Pulmonary artery endothelial cell (primary cell): ENCODE results near the gene SWI5. TPM values are rescaled to one million over a fixed set of nuclear protein-coding genes. Genes with fewer than 3 reads are reported as not detected.

Experiments
- DNase-seq: peaks from one replicate; pipeline ENCODE4 v3.0.0-alpha.2; 2011; ENCODE audit warnings: low read depth, low spot score
- total RNA-seq: library from RNA; depleted of rRNA; stranded (reverse); fragments of >200 nt; gene quantifications from 2 replicates; pipeline ENCODE4 v1.2.3, GENCODE V29; 2014

Gene SWI5
- total RNA-seq, 1 donor from 2014 or later, result 32.4 TPM

DNA sequence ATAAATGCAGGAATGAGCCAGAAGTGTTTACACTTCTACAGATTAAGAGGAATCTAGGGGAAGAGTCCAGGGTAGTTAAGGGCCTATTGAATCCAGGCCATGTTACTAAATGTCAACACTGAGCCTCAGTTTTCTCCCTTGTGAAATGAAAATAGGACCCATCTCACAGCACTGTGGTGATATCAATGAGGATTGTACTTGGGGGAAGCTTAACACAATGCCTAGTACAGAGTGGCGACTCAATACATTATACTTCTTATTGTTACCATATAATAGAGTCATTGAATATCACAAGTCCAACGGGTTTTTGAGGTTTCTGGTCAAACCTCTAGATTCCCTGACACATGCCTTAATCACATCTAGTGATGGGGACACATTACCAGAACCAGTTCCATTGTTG lies 41.6 kb downstream of the SWI5 start:
- no peak for DNase-seq

DNA sequence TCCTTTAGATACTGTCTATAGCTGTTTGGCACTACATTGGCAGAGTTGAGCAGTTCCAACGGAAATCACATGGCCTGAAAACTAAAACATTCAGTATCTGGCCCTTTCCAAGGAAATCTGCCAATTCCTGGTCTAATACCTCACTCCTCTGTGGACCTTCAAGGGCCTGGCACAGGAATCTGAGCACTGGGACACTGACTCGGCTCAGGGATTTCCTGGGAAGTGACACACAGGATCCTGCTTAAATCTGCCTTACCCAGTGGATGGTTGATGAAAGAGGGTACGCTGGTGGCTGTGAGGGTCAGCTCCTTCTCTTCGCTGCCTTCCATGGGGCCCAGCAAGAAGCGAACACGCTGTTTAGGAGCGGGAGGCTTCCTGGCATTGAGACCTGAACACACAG lies 45.3 kb downstream of the SWI5 start:
- DNase-seq, result no peak

DNA sequence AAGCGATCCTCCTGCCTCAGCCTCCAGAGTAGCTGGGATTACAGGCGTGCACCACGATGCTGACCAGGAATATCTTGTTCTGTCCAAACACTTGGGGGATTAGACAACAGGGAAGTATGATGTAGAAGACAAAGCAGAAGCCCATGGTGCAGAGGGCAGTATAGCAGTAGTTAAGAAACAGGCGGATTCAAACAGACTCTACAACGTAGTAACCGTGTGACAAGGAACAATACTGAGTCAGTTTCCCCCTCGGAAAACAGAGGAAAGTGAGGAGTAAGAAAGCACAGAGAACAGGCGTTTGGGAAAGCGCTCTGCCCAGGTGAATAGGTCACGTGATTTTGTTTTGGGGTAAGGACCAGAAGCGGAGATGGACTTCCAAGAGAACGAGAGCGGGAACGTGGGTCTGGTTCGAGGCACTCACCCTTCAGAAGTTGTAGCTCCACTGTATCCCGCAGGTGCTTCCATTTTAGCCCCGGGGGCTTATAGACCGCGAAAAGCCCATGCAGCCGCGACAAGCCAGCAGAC lies 45.9 kb downstream of the SWI5 start:
- no peak for DNase-seq

DNA sequence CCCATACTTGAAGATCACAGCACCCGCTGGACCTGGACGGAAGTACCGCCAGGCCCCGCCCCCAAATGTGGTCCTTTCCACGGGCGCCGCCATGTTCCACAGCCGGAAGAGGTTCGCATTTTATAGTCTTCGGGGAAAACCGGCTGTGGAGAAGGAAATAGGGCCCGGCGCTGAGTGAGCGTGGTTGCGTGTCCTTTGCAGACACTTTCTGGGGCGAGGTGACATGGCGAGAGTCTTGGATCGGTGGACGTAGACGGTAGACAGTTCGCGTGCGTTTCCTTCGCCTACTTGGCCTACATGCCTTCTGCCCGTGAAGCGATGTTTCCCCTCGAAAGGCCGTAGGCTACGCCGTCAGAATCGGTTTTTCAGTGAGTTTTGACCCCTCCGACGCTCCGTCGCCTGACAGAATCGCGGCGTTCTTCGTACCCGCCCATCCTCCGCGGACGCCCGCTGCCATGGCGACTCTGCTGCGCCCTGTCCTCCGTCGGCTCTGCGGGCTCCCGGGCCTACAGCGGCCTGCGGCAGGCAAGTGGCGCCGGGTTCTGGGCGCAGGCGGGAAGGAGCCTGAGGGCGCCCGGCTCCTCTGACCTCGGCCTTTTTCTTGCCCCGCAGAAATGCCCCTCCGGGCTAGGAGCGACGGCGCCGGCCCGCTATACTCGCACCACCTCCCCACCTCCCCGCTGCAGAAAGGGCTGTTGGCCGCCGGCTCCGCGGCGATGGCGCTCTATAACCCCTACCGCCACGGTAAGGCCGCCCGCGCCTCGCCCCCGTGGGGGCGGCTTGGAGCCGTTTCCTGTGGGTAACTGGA lies 46.5 kb downstream of the SWI5 start, which contains the start of the genes COQ4 and TRUB2:
TSS of gene COQ4 (plus strand) at position 436 of the 808 bp plus-strand sequence. CDS start at position 456, 20 bp downstream.
TSS of gene TRUB2 (minus strand) at position 44 of the 808 bp plus-strand sequence. CDS start at position 5, 39 bp downstream.
- peak; percentile 80 for DNase-seq

DNA sequence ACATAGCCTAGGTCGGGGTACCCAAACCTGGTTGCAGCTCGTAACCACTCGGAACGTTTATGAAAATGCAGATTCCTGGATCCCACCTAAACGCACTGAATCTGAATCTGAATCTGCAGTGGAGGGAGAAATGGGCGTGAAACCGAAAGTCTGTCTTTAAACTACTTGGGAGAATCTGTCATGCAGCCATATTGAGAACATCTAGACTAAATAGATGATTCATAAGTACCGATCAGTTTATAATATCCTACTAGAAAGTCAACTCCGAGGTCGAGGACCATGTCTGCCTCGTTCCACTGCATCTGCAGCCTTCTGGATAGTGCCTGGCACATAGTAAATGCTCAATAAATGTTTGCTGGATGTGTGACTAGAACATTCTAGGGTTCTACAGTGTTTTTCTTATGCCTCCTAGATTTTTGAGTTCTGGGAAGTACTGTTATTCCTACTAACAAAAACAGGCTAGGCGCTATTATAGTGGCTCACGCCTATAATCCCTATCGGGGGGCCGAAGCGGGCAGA lies 47.2 kb downstream of the SWI5 start:
- DNase-seq, result no peak

DNA sequence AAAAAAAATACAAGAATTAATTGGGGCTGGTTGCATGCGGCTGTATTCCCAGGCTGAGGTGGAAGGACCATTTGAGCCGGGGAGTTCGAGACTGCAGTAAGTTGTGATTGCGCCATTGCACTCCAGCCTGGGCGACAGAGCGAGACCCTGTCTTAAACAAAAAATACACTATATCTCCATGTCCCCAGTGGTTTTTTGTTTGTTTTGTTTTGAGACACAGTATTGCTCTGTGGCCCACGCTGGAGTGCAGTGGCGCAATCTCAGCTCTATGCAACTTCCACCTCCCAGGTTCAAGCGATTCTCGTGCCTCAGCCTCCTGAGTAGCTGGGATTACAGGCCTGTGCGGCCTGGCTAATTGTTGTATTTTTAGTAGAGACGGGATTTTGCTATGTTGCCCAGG lies 47.7 kb downstream of the SWI5 start:
- no peak for DNase-seq

DNA sequence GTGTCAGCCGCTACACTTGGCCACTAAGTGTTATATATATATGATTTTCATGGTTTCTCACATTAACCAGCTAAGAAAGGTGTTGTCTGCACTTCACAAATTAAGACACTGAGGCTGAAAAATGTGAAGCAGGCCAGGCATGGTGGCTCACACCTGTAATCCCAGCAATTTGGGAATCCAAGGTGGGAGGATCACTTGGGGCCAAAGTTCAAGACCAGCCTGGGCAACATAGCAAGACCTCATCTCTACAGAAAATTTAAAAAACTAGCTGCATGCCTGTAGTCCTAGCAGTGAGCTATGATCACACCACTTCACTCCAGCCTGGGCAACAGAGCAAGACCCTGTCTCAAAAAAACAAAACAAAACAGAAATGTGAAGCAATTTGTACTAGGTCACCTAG lies 48.3 kb downstream of the SWI5 start:
- DNase-seq, result no peak

DNA sequence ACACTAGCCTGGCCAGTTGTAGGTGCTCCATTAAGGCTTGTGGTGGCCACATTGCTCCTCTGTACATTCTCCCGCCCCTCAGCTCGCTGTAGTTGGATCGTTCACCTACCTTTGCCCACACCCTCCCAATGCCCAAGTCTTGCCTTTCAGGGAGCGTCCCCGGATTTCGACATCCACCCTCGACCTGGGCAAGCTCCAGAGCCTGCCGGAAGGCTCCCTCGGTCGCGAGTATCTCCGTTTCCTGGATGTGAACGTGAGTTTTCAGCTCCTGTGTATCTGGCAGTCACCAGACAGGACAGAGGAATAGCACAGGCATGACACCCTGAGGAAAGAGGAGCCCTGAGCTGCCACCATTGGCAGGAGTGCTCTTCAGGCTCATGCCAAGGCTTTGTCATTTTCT lies 49.6 kb downstream of the SWI5 start:
- no peak for DNase-seq

DNA sequence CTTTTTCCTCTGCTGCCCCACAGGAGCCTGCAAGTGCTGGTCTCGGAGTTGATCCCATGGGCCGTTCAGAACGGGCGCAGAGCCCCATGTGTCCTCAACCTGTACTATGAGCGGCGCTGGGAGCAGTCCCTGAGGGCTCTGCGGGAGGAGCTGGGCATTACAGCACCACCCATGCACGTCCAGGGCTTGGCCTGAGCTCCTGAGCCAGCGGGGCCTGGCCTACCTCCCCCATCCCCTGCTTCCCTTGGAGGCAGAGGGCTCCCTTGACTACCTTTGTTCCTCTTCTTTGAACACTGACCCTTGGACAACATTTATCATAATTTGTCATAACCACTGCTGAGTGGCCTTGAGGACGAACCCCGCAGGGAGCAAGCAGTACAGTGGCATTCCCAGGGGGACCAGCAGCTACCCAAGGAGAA lies 57.4 kb downstream of the SWI5 start:
- DNase-seq, result no peak

DNA sequence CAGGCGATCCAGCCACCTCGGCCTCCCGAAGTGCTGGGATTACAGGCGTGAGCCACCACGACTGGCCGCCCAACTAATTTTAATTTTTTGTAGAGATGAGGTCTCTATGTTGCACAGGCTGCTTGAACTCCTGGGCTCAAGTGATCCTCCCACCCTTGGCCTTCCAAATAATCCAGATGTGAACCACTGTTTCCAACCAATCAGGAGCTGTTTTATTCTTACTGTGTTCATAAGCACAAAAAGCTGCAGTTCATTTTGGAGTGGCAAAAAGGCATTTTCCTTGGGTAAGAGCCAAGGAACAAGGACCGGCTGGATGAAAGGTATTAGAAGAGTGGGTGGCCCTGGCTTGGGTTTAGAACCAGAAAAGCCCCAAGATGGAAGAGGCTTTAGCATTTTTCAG lies 59.1 kb downstream of the SWI5 start:
- DNase-seq, result no peak

DNA sequence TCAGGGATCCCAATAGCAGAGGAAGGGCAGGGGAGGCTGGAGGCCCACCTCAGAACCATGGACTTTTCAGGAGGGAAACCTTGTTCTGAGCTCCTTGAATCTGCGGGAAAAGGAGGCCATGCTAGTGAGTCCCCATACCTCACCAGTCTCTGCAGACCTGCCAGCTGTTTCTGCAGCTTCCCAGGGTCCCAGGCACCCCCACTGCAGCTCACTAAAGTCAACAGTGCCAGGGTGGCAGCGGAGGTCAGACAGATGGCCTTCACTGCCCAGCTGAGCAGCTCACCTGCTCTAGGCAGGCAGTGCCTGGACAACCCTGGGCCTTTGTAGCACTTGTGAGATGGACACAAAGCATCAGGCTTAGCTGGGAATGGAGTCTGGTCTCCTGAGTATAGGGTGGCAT lies 59.8 kb downstream of the SWI5 start:
- DNase-seq, result no peak

DNA sequence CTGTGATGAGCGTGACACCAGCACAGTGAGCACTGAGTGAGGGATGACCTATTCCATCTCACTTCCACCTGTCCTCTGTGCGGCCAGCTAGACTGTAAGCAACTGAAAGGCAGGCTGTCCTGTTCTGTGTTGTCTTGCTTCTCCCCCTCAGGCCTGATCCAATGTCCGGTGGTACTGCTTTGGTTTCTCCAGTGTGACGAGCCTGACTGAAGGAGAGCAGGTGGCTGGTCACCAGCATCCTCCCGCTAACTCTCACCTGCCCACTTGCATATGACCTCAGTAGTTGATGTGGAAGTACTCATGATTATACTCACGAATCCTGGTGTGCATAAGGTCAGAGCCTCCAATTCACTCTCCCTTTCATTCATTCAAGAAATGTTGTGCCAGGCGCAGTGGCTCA lies 61.9 kb downstream of the SWI5 start:
- DNase-seq, result no peak

Other genes with a start within 250 kb of the SWI5 start
- gene NAIF1, start 209.0 kb upstream of the SWI5 start, total RNA-seq, result 10.1 and 16.3 TPM in 2 replicates
- gene SLC25A25, start 208.0 kb upstream of the SWI5 start, total RNA-seq, result 14.7 and 25.1 TPM in 2 replicates
- gene PTGES2, start 148.5 kb upstream of the SWI5 start, total RNA-seq, result 103 and 129 TPM in 2 replicates
- gene LCN2, start 126.8 kb upstream of the SWI5 start, total RNA-seq, result not detected in 2 replicates
- 20.6 and 31.5 TPM in 2 replicates for gene BBLN, start 116.0 kb upstream of the SWI5 start, total RNA-seq
- gene CIZ1, start 84.7 kb upstream of the SWI5 start, total RNA-seq, result 18.5 and 24.5 TPM in 2 replicates
- gene DNM1, start 72.9 kb upstream of the SWI5 start, total RNA-seq, result 0.33 and 0.39 TPM in 2 replicates
- 56.1 and 60.7 TPM in 2 replicates for gene GOLGA2, start 269 bp upstream of the SWI5 start, total RNA-seq
- gene TRUB2, start 46.2 kb downstream of the SWI5 start, total RNA-seq, result 36.3 and 37.4 TPM in 2 replicates
- gene COQ4, start 46.6 kb downstream of the SWI5 start, total RNA-seq, result 24.4 and 28.1 TPM in 2 replicates
- 27.2 and 41.3 TPM in 2 replicates for gene SLC27A4, start 64.3 kb downstream of the SWI5 start, total RNA-seq
- 69.3 and 77.2 TPM in 2 replicates for gene URM1, start 95.1 kb downstream of the SWI5 start, total RNA-seq
- 24.1 and 24.6 TPM in 2 replicates for gene CERCAM, start 144.6 kb downstream of the SWI5 start, total RNA-seq
- 32.8 and 56.2 TPM in 2 replicates for gene ODF2, start 179.7 kb downstream of the SWI5 start, total RNA-seq
- gene GLE1, start 228.4 kb downstream of the SWI5 start, total RNA-seq, result 16.2 and 31.5 TPM in 2 replicates